ENCODE data around the gene HDAC4. TPM values are rescaled to one million over a fixed set of nuclear protein-coding genes. Genes with fewer than 3 reads are reported as not detected.
A peak's percentile ranks its signal among the peaks of the same experiment; 100 is the strongest.

The HDAC4 gene
- total and polyA plus RNA-seq, 9 of the 15 experiments (the other 6 are each of a cell fraction or from before 2014, with no cell fraction given), result 0.11 to 20.2 (median 4.0) TPM

DNA sequence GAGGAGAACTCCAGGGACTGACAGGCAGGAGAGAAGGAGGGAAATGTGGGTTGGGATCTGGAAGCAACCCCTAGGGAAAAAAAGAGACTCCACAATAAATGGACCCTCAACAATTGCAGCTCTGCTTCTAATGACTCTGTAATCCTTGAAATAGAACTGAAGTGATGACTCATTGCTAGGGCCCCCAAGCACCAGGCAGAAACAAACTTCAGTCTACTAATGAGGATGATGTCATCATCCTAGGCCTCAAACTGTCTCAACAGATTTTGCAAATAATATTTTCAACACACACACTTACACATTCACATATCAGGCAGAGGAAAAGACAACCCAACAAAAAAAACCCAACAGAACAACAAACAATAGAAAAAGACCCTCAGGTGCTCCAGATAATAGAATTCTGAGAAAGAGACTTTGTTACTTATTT is 143.3 kb downstream of the HDAC4 start (continued):
- no peak for TF ChIP-seq THAP12 (CRISPR knock-in tag; IDR thresholded peaks at IDR 0.05)
- TF ChIP-seq, protein P1, sequence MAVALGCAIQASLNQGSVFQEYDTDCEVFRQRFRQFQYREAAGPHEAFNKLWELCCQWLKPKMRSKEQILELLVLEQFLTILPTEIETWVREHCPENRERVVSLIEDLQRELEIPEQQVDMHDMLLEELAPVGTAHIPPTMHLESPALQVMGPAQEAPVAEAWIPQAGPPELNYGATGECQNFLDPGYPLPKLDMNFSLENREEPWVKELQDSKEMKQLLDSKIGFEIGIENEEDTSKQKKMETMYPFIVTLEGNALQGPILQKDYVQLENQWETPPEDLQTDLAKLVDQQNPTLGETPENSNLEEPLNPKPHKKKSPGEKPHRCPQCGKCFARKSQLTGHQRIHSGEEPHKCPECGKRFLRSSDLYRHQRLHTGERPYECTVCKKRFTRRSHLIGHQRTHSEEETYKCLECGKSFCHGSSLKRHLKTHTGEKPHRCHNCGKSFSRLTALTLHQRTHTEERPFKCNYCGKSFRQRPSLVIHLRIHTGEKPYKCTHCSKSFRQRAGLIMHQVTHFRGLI (CRISPR knock-in tag; IDR thresholded peaks at IDR 0.05), result no peak
- TF ChIP-seq KLF1 (tag; IDR thresholded peaks at IDR 0.05), result no peak
- TF ChIP-seq DPF2 (IDR thresholded peaks at IDR 0.05), result peak; percentile 87
- TF ChIP-seq RNF2 (IDR thresholded peaks at IDR 0.05), result no peak
- peak; percentile 100 for TF ChIP-seq ATF3 (IDR thresholded peaks at IDR 0.05)
- peak; percentile 73; the same call in 1 of the 2 replicates for TF ChIP-seq ATF3 (CRISPR knock-in tag; conservative IDR thresholded peaks at IDR 0.05)
- no peak for TF ChIP-seq ZNF766 (CRISPR knock-in tag; conservative IDR thresholded peaks at IDR 0.05)
- TF ChIP-seq KDM5B (IDR thresholded peaks at IDR 0.05; ENCODE audit: insufficient replicate concordance, low read depth, low read length), result no peak
